ENCODE measurements around the gene ZNF628.

ZNF628 gene

DNA sequence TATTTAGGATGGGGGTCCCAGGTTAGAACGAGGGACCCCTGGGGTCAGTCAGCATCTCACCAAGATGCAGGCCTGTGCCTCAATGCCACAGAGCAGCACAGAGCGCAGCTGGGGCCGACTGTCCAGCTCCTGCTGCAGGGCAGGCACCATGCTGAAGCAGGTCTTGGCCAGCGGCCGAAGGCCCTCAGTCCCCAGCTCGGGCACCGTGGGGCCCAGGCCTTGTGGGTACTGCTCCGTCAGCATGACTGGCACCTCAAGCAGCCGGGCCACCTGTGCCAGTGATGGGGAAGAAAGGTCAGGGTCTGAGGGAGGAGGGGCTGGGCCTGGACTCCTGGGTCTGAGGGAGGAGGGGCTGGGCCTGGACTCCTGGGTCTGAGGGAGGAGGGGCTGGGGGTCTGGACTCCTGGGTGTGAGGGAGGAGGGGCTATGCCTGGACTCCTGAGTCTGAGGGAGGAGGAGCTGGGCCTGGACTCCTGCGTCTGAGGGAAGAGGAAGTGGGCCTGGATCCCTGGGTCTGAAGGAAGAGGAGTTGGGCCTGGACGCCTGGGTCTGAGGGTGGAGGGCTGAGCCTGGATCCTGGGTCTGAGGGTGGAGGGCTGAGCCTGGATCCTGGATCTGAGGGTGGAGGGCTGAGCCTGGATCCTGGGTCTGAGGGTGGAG is 20.7 kb upstream of the ZNF628 start:
- TF ChIP-seq POLR2AphosphoS5 (IDR thresholded peaks at IDR 0.05; ENCODE audit: low read depth): no peak
- TF ChIP-seq, protein P1, sequence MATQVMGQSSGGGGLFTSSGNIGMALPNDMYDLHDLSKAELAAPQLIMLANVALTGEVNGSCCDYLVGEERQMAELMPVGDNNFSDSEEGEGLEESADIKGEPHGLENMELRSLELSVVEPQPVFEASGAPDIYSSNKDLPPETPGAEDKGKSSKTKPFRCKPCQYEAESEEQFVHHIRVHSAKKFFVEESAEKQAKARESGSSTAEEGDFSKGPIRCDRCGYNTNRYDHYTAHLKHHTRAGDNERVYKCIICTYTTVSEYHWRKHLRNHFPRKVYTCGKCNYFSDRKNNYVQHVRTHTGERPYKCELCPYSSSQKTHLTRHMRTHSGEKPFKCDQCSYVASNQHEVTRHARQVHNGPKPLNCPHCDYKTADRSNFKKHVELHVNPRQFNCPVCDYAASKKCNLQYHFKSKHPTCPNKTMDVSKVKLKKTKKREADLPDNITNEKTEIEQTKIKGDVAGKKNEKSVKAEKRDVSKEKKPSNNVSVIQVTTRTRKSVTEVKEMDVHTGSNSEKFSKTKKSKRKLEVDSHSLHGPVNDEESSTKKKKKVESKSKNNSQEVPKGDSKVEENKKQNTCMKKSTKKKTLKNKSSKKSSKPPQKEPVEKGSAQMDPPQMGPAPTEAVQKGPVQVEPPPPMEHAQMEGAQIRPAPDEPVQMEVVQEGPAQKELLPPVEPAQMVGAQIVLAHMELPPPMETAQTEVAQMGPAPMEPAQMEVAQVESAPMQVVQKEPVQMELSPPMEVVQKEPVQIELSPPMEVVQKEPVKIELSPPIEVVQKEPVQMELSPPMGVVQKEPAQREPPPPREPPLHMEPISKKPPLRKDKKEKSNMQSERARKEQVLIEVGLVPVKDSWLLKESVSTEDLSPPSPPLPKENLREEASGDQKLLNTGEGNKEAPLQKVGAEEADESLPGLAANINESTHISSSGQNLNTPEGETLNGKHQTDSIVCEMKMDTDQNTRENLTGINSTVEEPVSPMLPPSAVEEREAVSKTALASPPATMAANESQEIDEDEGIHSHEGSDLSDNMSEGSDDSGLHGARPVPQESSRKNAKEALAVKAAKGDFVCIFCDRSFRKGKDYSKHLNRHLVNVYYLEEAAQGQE (IDR thresholded peaks at IDR 0.05; ENCODE audit: insufficient replicate concordance, low read depth): no peak
- TF ChIP-seq SPI1 (IDR thresholded peaks at IDR 0.05; ENCODE audit: borderline replicate concordance, low read depth): no peak
- TF ChIP-seq, protein P2, sequence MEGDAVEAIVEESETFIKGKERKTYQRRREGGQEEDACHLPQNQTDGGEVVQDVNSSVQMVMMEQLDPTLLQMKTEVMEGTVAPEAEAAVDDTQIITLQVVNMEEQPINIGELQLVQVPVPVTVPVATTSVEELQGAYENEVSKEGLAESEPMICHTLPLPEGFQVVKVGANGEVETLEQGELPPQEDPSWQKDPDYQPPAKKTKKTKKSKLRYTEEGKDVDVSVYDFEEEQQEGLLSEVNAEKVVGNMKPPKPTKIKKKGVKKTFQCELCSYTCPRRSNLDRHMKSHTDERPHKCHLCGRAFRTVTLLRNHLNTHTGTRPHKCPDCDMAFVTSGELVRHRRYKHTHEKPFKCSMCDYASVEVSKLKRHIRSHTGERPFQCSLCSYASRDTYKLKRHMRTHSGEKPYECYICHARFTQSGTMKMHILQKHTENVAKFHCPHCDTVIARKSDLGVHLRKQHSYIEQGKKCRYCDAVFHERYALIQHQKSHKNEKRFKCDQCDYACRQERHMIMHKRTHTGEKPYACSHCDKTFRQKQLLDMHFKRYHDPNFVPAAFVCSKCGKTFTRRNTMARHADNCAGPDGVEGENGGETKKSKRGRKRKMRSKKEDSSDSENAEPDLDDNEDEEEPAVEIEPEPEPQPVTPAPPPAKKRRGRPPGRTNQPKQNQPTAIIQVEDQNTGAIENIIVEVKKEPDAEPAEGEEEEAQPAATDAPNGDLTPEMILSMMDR (IDR thresholded peaks at IDR 0.05; ENCODE audit: insufficient read depth, low read length): no peak
- TF ChIP-seq GABPA (IDR thresholded peaks at IDR 0.05; ENCODE audit: low read depth): no peak
- Histone ChIP-seq H3K4me3 (replicated peaks; ENCODE audit: insufficient read depth, low read length) (no peak overlapping the region), H3K27ac (replicated peaks) (no peak overlapping the region), H3K27me3 (ENCODE audit: insufficient read depth, poor library complexity, severe bottlenecking) (peaks cover 9% of the 10 kb centered on the region)
- DNase-seq (ENCODE audit: low read depth in 1 of 2, low spot score in 1 of 2): no peak

DNA sequence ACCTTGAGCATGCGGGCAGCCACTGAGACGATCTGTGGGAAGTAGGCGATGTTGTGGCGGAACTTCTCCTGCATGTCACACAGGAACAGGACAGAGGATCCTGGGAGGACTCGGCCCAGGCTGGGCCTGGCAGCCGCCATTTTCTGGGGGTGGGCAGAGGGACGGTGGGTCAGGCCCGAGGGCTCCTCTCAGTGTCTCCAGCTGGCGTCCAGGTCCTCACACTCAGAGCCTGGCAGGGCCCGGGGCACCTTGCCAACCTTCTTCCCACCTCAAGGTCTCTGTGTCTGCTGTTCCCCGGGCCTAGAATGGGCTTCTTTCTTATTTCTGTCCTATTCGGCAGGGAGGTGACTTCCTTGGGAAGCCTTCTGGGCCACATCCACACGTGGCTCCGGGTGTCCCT is 20.1 kb upstream of the ZNF628 start:
- Histone ChIP-seq H3K27me3 (ENCODE audit: insufficient read depth, poor library complexity, severe bottlenecking) (peaks cover 9% of the 10 kb centered on the region), H3K4me3 (replicated peaks; ENCODE audit: insufficient read depth, low read length) (no peak overlapping the region), H3K27ac (replicated peaks) (no peak overlapping the region)
- DNase-seq (ENCODE audit: low read depth in 1 of 2, low spot score in 1 of 2): no peak
- TF ChIP-seq SPI1 (IDR thresholded peaks at IDR 0.05; ENCODE audit: borderline replicate concordance, low read depth) (no peak), POLR2AphosphoS5 (IDR thresholded peaks at IDR 0.05; ENCODE audit: low read depth) (no peak), GABPA (IDR thresholded peaks at IDR 0.05; ENCODE audit: low read depth) (no peak)
- TF ChIP-seq, protein P2 (IDR thresholded peaks at IDR 0.05; ENCODE audit: insufficient read depth, low read length): no peak
- TF ChIP-seq, protein P1 (IDR thresholded peaks at IDR 0.05; ENCODE audit: insufficient replicate concordance, low read depth): no peak

DNA sequence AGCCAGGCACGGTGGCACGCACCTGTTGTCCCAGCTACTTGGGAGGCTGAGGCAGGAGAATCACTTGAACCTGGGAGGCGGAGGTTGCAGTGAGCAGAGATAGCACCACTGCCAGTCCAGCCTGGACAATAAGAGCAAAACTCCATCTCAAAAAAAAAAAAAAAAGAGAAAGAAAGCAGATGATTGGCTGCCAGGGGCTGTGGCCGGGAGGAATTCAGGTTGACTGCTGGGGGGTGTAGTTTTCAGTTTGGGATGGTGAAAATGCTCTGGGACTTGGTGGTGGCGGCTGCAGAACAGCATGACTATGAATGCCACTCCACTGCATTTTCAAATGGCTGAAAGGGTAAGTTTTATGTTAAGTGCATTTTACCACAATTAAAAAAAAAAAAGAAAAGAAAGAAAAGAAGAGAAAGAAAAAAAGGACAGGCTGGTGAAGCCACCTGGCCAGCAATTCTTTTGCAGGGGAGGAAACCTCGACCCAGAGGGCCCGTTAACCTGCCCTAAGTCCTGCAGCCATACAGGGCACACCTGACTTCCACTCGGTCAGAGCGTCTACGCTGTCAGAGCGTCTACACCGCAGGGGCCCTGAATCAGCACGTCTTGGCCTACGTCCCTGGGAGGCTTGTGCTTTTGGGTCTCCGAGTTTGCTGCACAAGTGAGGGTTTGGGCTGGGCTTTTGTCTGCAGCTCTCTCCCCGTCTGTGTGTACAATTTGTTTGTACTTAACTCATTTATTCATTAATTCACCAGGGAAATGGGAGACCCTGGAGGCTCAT is 18.5 kb upstream of the ZNF628 start:
- Histone ChIP-seq H3K4me3 (replicated peaks; ENCODE audit: insufficient read depth, low read length) (no peak overlapping the region), H3K27me3 (ENCODE audit: insufficient read depth, poor library complexity, severe bottlenecking) (no peaks in the 10 kb centered on the region), H3K27ac (replicated peaks) (no peak overlapping the region)
- no peak for DNase-seq (ENCODE audit: low read depth in 1 of 2, low spot score in 1 of 2)
- TF ChIP-seq GABPA (IDR thresholded peaks at IDR 0.05; ENCODE audit: low read depth) (no peak), POLR2AphosphoS5 (IDR thresholded peaks at IDR 0.05; ENCODE audit: low read depth) (no peak), SPI1 (IDR thresholded peaks at IDR 0.05; ENCODE audit: borderline replicate concordance, low read depth) (no peak)
- TF ChIP-seq, protein P1 (IDR thresholded peaks at IDR 0.05; ENCODE audit: insufficient replicate concordance, low read depth): no peak
- TF ChIP-seq, protein P2 (IDR thresholded peaks at IDR 0.05; ENCODE audit: insufficient read depth, low read length): no peak

All from HL-60 (cell line).